8988T (cell line): ENCODE results near the gene GSTA2.
"Not testable (repeated sequence)": the region's sequence is repeated elsewhere in the genome, so short reads cannot be mapped to it uniquely, and the experiment has no call there.

ENCODE experiments used
- DNase-seq: peaks from one replicate; pipeline ENCODE4 v3.0.0; 2011

The GSTA2 gene

DNA sequence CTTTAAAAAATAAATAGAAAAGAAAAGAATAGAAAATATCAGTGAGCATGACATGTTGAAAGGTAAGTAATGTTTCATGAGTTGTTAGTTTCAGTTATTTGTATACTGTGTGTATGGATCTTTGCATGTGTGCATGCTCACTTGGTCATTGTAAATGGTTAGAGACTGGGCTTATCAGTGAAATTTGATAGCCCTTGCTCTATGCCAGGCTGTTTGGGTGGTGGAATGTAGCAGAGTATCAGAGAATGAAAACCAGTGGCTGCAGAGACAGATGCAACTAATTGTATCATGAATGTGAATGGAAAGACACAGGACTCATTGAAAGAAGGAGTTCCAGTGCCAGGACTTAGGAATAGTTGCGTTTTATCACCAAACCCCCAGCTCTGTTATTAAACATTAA lies 4.2 kb downstream of the GSTA2 start:
- DNase-seq = no peak

DNA sequence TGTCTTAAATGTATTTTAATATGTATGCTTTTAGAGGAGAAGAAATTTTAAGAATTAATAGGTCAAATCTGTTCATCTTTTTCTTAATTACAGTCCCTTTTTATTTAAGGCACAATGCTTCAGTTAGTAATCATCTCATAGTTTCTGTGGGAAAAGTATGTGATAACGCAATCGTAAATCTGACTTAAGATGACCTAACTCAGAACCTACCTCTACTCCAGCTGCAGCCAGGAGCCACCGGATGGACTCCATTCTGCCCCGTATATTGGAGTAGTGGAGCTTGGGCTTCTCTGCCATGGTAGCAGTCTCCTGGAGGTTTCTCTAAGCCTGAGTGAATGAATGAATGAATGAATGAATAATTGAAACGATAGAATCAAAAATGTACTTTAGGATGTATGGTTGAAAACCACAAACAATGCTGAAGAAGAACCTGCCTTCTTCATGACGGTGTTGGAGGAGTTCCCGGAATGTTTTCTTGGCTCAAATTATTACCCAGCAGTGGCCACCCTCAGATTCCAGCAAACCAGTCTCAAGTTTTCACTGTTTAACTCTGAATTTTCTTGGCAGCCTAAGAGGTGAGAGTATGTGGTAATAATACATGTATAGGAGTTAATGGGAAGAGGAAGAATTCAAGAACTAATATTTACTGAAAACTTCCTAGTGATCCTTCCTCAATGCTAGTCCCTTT lies 5.5 kb downstream of the GSTA2 start:
- DNase-seq = not testable (repeated sequence)

- no peak for DNase-seq
Measured at GRCh38 chr6:52754443-52754842, 8.8 kb downstream of the GSTA2 start.

DNA sequence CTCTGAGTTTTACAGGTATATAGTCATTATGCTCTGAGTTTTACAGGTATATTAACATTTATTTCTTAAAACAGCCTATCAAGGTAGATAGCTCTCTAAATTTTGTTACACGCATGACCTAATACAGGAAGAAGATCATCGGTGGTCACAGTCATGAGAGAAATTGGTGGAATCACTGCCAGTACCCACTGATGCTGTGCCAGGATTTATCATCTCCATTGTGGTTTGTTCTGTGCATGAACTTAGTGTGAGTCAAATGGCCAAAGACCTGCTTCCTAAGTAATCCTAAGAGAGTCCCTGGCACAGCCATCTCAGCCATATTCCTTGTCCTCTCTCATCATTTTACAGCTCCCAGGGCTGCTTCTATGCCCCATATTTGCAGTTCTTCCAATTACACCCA lies 10.1 kb downstream of the GSTA2 start:
- DNase-seq = not testable (repeated sequence)

DNA sequence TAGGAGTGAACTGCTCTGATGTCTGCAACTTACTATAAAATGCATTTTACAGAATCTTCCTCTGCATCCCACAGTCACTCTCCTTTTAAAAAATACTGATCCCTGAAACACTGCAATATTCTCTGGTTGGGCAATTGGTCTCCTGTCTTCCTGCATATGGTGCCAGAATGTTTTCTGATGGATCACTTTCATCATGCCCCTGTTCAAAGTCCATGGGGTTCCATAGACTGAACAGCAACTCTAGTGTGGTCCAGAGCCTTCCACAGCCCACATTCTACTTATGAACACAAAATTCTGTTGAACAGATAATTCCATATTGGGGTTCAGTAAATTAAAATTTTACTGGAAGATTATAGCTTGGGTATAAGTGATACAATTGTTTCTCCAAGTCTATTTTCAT lies 11.0 kb downstream of the GSTA2 start:
- no peak for DNase-seq

DNA sequence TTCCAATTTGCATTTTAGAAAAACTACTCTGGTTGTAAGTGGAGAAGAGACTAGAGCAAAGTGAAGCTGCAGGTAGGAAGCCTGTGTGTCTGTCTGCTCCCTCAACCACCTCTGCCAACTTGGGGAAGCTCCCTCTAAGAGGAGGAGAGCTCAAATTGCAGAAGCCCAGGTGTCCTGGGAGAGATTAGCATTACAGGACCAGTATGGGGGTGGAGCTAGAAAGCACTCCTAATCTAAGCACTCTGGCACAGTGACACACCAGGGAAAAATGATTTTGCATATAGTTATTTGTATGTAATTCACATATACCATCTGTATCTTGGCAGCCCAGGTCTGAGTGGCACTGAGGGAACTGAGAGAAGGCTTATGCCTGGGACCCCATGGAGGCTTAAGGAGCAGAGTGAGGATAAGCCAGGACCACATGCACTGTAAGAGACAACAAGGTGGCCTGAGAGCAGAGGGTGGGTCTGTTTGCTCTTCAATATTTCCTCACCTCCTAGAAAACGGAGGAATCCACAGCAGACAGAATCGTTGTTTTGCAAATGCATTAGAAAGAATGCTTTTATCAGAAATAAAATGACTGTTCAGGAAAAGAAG lies 13.6 kb downstream of the GSTA2 start:
- DNase-seq = no peak

DNA sequence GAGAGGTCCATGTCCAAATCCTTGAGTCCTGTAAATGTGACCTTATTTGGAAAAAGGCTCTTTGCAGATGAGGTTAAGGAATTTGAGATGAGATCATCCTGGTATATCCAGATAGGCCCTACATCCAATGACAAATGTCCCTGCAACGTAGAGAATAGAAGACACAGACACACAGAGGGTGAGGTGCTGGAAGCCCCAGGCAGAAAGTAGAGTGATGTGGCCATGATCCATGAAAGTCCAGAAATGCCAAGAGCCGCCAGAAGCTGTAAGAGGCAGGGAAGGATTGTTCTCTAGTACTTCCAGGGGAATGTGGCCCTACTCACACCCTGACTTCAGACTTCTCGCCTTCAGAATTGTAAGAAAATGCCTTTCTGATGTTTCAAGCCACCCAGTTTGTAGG lies 16.0 kb downstream of the GSTA2 start:
- DNase-seq = not testable (repeated sequence)

GRCh38 chr6:52746213-52746612 lies 17.1 kb downstream of the GSTA2 start:
- DNase-seq = no peak

DNA sequence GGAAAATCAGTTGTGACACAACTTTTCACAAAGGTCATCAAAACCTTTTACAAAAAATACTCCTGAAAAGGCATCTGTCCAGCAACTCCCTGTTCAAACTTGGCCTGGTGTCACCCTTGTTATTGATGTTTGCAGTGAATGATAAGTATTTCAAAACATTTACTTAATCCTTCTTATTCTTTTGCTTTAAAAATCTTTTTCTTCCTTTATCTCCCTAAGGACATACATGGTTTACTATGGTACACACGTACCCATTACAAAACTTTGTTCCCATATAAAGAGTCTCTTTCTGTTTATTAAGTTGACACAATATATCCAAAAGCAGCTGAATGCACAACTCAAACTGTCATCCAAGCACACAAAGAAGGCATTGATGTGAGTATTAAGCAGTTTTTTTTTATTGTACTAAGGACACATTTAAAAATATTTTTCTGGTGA lies 17.5 kb downstream of the GSTA2 start:
- DNase-seq = no peak

- no peak for DNase-seq
Measured at GRCh38 chr6:52741872-52742271, 21.4 kb downstream of the GSTA2 start.

DNA sequence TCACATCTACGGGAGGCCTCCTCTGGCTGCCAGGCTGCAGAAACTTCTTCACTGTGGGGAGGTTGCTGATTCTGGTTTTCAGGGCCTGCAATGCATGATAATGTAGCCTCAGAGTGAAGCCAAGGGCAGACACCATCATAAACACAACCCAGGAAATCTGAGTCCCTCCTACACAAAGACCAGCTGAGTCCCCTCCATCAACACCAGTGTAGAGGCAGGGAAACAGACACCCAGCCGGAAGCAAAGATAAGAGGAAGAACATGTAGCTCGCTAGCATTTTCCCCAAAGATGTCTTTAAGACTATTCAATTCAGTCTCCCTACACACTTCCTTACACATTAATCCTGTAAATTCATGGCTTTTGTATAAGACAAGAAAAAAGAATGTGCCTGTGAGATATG lies 23.6 kb downstream of the GSTA2 start:
- DNase-seq = no peak

DNA sequence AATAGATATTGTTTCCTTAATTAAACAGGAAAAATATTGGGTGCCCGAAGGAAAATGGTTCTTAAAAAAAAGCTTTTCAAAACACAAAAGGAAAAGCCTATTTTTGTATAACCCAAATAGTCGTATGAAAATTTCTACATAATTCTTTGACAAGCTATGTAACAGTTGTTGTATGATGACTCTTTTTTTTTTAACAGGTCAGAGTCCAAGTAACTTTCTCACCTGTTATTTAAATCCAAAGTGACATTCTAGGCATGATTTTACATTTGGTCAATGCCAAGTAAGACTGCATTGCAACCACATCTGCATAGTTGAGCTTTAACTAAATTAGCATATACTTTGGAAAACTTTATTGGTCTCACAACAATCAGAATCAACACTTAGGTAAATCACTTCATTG lies 24.1 kb downstream of the GSTA2 start:
- DNase-seq = no peak

DNA sequence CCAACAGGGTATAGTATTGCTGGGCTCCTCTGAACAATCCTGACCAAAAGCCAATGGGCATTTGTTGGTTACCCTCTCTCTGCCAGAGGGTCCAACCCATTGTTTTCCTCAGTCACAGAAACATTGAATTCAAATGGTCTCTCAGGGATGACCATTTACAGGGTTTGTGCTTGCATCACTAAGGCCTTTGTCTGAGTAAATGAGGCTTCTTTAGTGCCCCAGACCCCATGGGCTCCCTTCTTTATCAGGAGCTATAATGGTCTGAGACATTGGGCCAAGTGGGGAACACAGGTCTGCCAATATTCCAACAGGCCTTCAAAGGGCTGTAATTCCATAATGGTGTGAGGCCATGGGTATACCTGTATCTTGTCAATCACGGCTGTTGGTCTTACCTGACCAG lies 27.1 kb downstream of the GSTA2 start:
- no peak for DNase-seq

DNA sequence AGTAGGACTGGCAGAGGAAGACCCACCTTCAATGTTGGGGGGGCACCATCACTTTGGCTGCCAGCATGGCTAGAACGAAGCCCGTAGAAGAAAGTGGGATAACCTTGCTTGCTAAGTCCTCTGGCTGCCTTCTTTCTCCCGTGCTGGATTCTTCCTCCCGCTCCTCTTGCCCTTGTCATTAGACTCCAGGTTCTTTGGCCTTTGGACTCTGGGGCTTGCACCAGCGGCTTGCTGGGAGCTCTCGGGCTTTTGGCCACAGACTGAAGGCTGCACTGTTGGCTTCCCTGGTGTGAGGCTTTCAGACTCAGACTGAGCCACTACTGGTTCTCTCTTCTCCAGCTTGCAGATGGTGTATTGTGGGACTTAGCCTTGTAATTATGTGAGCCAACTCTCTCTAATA lies 28.2 kb downstream of the GSTA2 start:
- no peak for DNase-seq

- DNase-seq = no peak
Measured at GRCh38 chr6:52734072-52734471, 29.2 kb downstream of the GSTA2 start.

DNA sequence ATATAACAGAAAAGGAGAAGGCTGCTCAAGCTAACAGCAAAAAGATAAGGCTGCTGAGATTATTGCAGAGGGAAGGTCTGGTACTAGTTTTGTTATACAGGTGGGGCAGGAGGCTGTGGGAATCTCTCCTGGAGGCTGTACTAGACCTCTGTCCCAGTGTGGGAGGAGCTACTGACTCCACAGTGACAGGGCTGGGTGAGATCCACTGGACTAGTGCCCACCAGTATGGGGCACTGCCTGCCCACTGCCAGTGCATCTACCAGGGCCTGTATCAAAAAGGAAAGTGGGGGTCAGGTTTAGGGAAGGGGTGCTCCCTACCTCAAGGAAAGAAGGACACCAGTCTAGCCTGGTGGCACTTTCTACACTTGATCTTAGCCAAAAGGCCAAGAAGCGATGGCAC lies 30.1 kb downstream of the GSTA2 start:
- DNase-seq = no peak

DNA sequence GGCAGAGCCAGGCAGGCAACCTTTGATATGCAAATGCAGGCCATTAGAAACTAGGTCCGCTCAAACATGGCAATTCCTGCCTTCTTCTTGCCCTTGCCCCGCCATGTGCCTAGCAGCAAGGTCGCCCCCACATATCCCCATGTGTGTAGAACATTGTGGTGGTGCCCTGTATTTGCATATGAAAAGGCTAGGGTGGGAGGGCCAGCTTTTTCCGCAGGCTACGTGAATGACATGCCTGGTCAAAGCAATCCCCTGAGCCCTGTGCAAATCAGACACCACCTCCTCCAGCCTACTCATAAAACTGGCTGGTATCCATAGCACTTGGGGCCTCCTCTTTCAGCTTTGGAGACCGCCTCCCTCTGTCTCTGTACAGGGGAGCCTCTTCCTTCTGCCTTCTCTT lies 31.6 kb downstream of the GSTA2 start:
- DNase-seq = no peak

DNA sequence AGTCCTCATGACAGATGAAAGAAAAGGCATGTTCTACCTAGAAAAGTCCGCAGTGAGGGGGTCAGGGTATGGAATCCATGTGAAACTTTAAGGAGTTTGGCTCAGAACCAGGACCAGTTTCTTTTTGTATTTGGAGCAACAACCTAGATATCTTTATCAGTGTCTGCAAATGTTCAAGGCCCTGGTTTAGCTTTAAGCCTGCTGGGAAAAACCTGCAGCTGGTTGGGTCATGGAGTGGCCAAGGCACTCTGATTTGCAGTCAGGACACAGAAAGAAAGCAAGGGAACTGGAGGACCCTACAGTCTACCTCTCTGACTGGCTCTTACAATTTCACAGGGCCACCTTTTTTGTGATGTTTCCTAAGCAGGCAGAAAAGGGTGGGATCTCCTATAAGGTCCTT lies 33.7 kb downstream of the GSTA2 start:
- no peak for DNase-seq

DNA sequence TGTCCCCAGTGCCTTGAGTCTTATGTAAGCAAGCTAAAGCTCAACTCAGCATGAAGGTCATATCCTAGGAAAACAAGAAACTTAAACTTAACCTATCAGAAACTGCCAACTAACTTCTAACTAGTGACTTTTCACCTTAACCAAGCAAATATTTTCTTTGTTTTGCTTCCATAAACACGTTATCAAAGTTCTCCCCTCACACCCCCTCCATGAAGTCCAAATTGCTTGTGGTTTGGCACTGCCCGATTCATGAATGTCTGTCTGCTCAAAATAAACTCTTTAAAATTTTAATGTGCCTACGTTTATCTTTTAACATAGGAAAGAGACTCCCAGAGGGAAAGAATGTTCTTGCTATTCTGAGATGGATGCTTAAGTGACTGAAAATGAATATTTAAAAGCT lies 34.9 kb downstream of the GSTA2 start:
- DNase-seq = no peak

DNA sequence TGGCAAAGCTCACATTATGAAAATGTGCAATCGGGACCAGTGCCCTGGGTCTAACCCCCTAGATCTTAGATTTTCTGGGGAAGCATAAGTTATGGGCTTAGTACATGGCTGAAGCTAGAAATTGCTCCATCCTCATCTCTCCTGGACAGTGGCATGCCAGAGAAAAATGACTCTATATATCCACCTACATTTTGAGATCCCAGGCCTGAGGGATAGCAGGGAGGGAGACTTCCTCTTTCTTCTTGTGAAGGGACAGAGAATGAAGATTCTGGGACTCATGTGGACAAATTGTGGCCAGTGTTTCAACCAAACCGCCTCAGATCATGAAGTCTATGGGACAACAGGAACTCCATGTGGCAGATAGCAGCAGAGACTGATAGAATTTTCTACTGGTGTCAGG lies 35.4 kb downstream of the GSTA2 start:
- no peak for DNase-seq

DNA sequence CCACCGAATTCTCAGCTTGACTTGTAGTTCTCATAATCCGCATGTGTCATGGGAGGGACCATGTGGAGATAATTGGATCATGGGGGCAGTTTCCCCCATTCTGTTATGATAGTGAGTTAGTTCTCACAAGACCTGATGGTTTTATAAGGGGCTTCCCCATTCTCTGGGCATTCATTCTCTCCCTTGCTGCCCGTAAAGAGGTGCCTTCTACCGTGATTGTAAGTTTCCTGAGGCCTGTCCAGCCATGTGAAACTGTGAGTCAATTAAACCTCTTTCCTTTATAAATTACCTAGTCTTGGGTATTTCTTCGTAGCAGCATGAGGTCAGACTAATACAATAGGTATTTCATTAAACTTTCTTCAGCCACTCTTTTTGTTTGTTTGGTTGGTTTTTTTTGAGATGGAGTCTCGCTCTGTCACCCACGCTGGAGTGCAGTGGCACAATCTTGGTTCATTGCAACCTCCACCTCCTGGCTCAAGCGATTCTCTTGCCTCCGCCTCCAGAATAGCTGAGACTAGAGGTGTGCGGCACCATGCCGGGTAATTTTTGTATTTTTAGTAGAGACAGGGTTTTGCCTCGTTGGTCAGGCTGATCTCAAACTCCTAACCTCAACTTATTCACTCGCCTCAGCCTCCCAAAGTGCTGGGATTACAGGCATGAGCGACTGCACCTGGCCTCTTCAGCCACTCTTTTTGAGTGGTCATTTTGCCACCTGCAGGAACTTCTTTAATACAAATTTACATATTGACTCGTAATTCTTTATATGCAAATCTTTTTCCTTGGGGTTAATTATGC lies 36.3 kb downstream of the GSTA2 start:
- no peak for DNase-seq

DNA sequence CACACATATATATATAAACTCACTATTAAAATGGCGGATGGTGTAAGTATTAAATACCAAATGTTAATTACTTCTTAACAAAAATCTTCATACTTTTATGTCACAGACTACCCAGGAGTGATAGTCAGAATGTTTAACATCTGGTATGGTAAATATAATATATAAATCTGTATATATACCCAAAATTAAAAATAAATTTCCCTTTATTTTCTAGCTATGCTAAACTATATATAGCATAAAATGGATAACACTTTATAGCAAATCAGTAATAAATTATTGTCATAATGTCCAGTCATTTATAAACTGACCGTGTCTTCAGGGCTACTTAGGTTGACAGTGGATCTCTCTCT lies 37.1 kb downstream of the GSTA2 start:
- no peak for DNase-seq

GRCh38 chr6:52725535-52726192 lies 37.6 kb downstream of the GSTA2 start:
- DNase-seq = no peak

DNA sequence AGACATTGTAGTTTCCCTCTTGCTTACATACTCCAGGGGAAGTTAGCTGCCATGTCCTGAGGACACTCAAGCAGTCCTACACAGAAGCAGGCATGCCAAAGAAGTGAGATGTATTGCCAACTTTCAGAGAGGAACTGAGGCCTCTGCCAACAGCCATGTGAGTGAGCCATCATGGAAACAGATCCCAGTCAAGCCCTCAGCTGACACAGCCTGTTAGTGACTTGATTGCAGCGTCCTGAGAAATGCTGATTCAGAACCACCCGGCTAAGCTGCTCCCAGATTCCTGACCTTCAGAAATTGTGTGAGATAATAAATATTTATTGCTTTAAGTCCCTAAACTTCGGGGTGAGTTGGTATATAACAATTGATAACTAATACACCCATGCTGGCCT lies 38.1 kb downstream of the GSTA2 start:
- no peak for DNase-seq
